Measurements from ENCODE around the gene HEPH.
"Not testable (repeated sequence)": the region's sequence is repeated elsewhere in the genome, so short reads cannot be mapped to it uniquely, and the experiment has no call there.

HEPH gene

GRCh38 chrX:66163849-66164411 lies at the start of gene HEPH:
Gene HEPH (plus strand): TSS chrX:66164247. CDS start chrX:66170571, 6,324 bp downstream.
- no peak for DNase-seq
- in situ Hi-C loops (cut with HindIII; ENCODE audit: low pct_ligation_motif_present, low pct_unique_long_range_greater_than_20kb, low sequenced_read_pairs), result no loop called here

GRCh38 chrX:66118722-66119121 lies 45.3 kb upstream of the HEPH start:
- in situ Hi-C loops (cut with HindIII; ENCODE audit: low pct_ligation_motif_present, low pct_unique_long_range_greater_than_20kb, low sequenced_read_pairs); DNase-seq: not testable (repeated sequence)

- in situ Hi-C loops (cut with HindIII; ENCODE audit: low pct_ligation_motif_present, low pct_unique_long_range_greater_than_20kb, low sequenced_read_pairs); DNase-seq: not testable (repeated sequence)
These were observed 42.7 kb upstream of the HEPH start for GRCh38 chrX:66121354-66121753.

- in situ Hi-C loops (cut with HindIII; ENCODE audit: low pct_ligation_motif_present, low pct_unique_long_range_greater_than_20kb, low sequenced_read_pairs), result no loop called here
These were observed 37.4 kb upstream of the HEPH start for GRCh38 chrX:66126662-66127061.

GRCh38 chrX:66130469-66130868 lies 33.6 kb upstream of the HEPH start:
- in situ Hi-C loops (cut with HindIII; ENCODE audit: low pct_ligation_motif_present, low pct_unique_long_range_greater_than_20kb, low sequenced_read_pairs), result no loop called here
- no peak for DNase-seq

More at GRCh38 chrX:66126662-66127061, 37.4 kb upstream of the HEPH start:
- DNase-seq, result no peak

- DNase-seq; in situ Hi-C loops (cut with HindIII; ENCODE audit: low pct_ligation_motif_present, low pct_unique_long_range_greater_than_20kb, low sequenced_read_pairs): not testable (repeated sequence)
These were observed 28.8 kb upstream of the HEPH start for GRCh38 chrX:66135284-66135683.

GRCh38 chrX:66142351-66142750 lies 21.7 kb upstream of the HEPH start:
- no peak for DNase-seq
- in situ Hi-C loops (cut with HindIII; ENCODE audit: low pct_ligation_motif_present, low pct_unique_long_range_greater_than_20kb, low sequenced_read_pairs), result no loop called here

- in situ Hi-C loops (cut with HindIII; ENCODE audit: low pct_ligation_motif_present, low pct_unique_long_range_greater_than_20kb, low sequenced_read_pairs), result no loop called here
- DNase-seq, result no peak
These were observed 19.8 kb upstream of the HEPH start for GRCh38 chrX:66144258-66144657.

GRCh38 chrX:66149519-66149918 lies 14.5 kb upstream of the HEPH start:
- no peak for DNase-seq
- in situ Hi-C loops (cut with HindIII; ENCODE audit: low pct_ligation_motif_present, low pct_unique_long_range_greater_than_20kb, low sequenced_read_pairs), result no loop called here

GRCh38 chrX:66150163-66150562 lies 13.9 kb upstream of the HEPH start:
- no peak for DNase-seq
- in situ Hi-C loops (cut with HindIII; ENCODE audit: low pct_ligation_motif_present, low pct_unique_long_range_greater_than_20kb, low sequenced_read_pairs), result no loop called here

- DNase-seq, result no peak
- in situ Hi-C loops (cut with HindIII; ENCODE audit: low pct_ligation_motif_present, low pct_unique_long_range_greater_than_20kb, low sequenced_read_pairs), result no loop called here
These were observed 1.7 kb upstream of the HEPH start for GRCh38 chrX:66162331-66162822.

- DNase-seq, result no peak
- in situ Hi-C loops (cut with HindIII; ENCODE audit: low pct_ligation_motif_present, low pct_unique_long_range_greater_than_20kb, low sequenced_read_pairs), result no loop called here
These were observed 600 bp upstream of the HEPH start for GRCh38 chrX:66163447-66163846.

- in situ Hi-C loops (cut with HindIII; ENCODE audit: low pct_ligation_motif_present, low pct_unique_long_range_greater_than_20kb, low sequenced_read_pairs), result no loop called here
- DNase-seq, result no peak
These were observed 423 bp downstream of the HEPH start for GRCh38 chrX:66164470-66164869.

- no peak for DNase-seq
- in situ Hi-C loops (cut with HindIII; ENCODE audit: low pct_ligation_motif_present, low pct_unique_long_range_greater_than_20kb, low sequenced_read_pairs), result no loop called here
These were observed 884 bp downstream of the HEPH start for GRCh38 chrX:66164931-66165330.

GRCh38 chrX:66166671-66167070 lies 2.6 kb downstream of the HEPH start:
- DNase-seq, result no peak
- in situ Hi-C loops (cut with HindIII; ENCODE audit: low pct_ligation_motif_present, low pct_unique_long_range_greater_than_20kb, low sequenced_read_pairs), result no loop called here

- in situ Hi-C loops (cut with HindIII; ENCODE audit: low pct_ligation_motif_present, low pct_unique_long_range_greater_than_20kb, low sequenced_read_pairs), result no loop called here
- DNase-seq, result no peak
These were observed 3.4 kb downstream of the HEPH start for GRCh38 chrX:66167431-66167830.

GRCh38 chrX:66176134-66176533 lies 12.1 kb downstream of the HEPH start:
- no peak for DNase-seq
- in situ Hi-C loops (cut with HindIII; ENCODE audit: low pct_ligation_motif_present, low pct_unique_long_range_greater_than_20kb, low sequenced_read_pairs), result no loop called here

- DNase-seq, result no peak
- in situ Hi-C loops (cut with HindIII; ENCODE audit: low pct_ligation_motif_present, low pct_unique_long_range_greater_than_20kb, low sequenced_read_pairs), result no loop called here
These were observed 27.5 kb downstream of the HEPH start for GRCh38 chrX:66191563-66191962.

- no peak for DNase-seq
- in situ Hi-C loops (cut with HindIII; ENCODE audit: low pct_ligation_motif_present, low pct_unique_long_range_greater_than_20kb, low sequenced_read_pairs), result no loop called here
These were observed 29.8 kb downstream of the HEPH start for GRCh38 chrX:66193821-66194220.

- in situ Hi-C loops (cut with HindIII; ENCODE audit: low pct_ligation_motif_present, low pct_unique_long_range_greater_than_20kb, low sequenced_read_pairs), result no loop called here
- no peak for DNase-seq
These were observed 36.1 kb downstream of the HEPH start for GRCh38 chrX:66200050-66200664.
